Measurements from ENCODE around the gene YWHAG.

Gene YWHAG

DNA sequence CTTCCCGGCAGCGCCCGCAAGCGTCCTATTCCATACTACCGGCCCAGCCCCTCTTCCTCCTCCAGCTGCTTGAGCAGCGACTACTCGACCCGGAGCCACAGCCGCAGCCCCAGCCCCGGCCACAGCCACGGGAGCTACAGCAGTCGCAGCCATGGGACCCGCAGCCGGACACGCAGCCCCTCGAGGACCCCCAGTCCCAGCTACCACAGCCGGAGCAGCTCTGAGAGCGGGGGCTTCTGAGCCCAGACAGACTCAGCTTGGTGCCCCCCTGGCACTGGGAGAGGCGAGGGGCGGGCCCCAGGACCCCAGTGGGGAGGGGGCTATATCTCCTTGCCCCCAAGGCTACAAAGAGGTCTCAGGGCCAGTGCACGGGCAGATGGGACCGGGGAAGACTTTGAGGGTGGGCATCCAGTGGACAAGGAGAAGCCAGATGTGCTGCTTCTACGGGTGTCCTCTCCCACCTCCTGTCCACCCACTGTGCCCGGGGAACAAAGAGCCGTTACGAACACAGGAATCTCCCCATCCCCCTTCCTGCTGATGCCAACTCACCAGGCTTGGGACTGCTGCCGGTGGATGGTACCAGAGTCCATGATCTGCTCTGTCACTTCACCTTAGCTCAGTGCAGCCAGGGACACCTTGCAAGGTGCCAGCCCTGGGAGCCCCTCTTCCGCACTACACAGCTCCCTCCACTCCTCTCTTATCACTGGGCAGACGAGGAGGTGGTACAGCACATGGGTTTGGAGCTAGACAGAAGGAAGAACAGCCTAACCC, 73.0 kb downstream of the YWHAG start:
- no peak for DNase-seq (ENCODE audit: low read depth, low spot score)
- H3K4me3 ChIP-seq (ENCODE audit: low read length), result no peak overlapping the region

DNA sequence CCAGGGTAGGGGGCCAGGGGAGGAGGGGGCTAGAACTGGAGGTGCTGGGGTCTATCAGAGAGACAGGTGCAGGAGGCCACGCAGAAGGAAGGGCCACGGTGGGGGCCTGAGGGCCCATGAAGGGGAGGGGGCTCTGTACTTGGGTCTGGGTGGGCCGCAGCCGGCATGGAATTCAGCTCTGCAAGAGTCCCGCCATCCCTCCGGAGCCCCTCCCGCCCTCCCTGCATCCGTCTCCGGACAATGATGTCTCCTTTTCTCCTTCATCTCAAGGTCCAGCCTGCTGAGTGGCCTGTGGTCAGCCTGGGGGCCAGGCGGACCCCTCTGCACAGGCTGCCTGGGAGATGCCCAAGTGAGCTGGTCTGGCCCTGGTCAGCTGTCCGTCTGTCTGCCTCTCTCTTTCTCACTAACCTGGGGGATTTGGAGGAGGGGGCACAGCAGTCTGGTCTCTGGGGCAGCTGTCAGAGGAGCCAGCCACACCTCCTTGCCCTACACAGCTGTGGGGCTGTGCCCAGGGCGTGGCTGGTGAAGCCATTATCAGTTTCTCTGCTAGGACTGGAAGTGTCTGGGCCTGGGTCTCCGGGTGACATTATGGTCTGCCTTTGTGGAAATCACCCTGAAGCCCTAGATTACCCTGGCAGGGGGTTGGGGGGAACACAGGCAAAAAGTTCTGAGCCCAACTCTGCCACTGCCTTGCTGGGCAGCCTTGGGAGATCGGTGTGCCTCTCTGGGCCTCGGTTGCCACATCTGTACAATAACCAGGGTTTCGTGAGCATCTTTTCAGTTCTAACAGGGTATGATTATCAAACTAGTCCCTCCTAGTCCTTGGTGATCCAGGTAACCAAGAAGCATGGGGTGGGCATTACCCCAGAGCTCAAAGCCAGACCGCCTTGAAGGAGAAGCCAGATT, 75.3 kb downstream of the YWHAG start:
- no peak overlapping the region for H3K4me3 ChIP-seq (ENCODE audit: low read length)
- DNase-seq (ENCODE audit: low read depth, low spot score), result no peak

DNA sequence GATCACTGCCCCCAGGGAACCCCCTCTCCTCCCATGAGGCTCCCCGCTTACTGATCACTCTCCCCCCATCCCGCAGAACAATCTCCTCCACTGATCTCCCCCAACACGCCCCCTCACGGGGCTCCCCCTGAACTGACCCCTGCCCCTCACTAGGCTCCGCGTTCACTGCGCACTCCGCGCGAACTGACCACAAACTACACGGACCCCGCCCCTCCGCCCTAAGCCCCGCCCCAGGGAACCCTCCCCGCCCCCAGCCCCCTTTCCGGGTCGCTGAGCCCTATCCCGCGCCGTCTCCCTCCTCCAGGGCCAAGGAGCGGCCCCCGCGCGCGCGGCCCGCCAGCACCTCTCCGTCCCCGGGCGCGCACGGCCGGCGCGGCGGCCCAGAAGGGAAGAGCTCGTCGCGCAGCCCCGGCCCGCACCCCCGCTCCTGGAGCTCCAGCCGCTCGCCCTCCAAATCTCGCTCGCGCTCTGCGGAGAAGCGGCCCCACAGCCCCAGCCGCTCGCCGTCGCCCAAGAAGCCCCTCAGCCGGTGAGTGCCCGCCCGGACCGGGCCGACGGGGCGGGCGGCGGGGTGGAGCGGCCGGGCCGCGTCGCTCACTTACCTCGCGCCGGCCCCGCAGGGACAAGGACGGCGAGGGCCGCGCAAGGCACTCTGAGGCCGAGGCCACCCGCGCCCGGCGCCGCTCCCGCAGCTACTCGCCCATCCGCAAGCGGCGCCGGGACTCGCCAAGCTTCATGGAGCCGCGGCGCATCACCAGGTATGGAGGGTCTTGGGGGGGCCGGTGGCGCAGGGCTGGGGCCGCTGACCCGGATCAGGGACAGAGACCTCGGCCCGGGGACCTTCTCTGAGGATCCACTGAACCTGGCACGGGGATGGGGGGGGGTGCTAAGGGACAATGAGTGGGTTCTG, 76.2 kb downstream of the YWHAG start:
- no peak overlapping the region for H3K4me3 ChIP-seq (ENCODE audit: low read length)
- DNase-seq (ENCODE audit: low read depth, low spot score), result no peak

DNA sequence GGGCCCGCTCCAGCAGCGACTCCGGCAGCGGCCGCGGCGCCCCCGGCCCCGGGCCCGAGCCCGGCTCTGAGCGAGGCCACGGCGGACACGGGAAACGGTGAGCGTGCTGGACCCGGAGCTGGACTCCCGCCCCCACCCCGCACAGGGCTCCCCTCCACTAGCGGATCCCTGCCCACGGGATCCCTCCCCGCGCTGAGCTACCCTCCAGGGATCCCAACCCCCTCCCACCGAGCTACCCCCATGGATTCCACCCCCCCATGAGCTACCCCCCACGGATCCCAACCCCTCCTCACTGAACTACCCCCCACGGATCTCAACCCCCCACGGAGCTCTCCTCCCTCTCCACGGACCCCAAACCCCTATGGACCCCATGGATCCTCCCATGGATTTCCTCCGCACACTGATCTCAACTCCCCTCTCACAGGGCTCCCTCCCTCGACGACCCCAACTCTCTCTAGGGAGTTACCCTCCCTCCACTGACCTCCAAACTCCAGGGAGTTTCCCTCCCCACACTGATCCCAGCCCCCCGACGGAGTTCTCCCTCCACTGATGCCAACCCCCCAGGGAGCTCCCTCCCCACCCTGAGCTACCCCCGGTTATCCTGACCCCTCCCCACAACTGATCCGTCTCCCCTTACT, 77.0 kb downstream of the YWHAG start:
- H3K4me3 ChIP-seq (ENCODE audit: low read length), result no peak overlapping the region
- no peak for DNase-seq (ENCODE audit: low read depth, low spot score)

DNA sequence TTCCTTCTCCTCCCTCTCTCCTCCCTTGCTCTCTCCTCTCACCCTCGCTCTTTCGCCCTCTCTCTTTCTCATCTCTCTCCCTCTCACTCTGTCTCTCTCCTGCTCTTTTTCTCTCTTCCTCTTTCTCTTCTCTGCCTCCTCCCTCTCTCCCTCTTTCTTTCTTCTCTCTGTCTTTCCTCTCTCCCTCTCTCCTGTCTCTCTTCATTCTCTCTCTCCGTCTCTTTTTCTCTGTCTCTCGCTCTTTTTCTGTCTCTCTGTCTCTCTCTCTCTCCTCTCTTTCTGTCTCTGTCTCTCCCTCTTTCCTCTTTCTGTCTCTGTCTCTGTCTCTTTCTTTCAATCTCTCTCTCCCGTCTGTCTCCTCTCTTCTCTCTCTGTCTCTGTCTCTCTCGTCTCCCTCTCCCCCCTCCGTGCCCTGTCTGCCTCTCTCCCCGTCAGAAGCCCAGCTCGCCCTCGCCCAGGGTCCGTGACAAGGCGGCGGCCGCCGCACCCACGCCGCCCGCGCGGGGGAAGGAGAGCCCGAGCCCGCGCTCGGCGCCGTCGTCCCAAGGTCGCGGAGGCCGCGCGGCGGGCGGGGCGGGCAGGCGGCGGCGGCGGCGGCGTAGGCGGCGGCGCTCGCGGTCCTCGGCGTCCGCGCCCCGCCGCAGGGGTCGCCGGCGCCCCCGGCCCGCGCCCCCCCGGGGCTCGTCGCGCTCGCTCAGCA, 77.6 kb downstream of the YWHAG start:
- H3K4me3 ChIP-seq (ENCODE audit: low read length), result no peak overlapping the region
- DNase-seq (ENCODE audit: low read depth, low spot score), result no peak

DNA sequence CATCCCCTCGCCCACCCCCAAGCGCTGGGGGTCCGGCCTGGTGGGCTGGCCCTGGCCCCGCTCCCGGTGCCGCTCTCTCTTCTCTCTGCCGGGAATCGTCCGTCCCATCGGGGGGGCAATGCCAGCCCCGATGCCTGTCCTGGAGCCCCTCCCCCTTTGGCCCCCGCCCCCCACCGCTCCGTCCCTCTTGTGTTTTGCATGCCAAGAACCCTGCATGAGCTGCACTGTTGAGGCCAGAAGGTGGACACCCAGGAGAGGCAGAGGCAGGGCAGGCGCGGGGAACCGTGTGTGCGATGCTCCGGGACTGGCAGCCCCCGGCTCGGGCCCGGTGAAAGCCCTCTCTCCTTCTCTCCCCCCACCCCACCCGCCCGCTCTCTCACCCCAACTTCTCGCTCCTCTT, 78.4 kb downstream of the YWHAG start:
- DNase-seq (ENCODE audit: low read depth, low spot score), result no peak
- H3K4me3 ChIP-seq (ENCODE audit: low read length), result no peak overlapping the region

DNA sequence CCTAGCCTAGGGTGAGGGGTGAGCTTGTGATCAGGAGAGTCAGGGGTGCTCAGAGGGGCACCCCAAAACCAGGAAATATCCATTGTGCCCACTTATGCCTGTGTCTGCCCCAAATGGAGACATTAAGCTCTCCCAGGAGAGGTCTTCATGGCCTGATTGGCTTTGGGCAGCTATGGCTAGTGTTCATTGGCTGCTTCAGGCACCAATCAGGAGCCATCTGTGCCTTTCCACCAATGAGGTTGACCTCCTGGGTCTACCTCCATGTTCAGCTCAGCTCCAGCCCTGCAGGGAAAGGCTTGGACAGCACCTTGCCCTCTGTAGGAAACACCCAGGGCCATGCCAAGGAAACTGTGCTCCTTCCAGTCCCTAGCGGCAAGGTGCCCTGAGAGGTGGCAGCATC, 80.3 kb downstream of the YWHAG start:
- H3K4me3 ChIP-seq (ENCODE audit: low read length), result no peak overlapping the region
- DNase-seq (ENCODE audit: low read depth, low spot score), result peak; percentile 37

All from Jurkat, Clone E6-1 (cell line).